Fibroblast of lung (primary cell): ENCODE measurements around the gene USP32. TPM values are rescaled to one million over a fixed set of nuclear protein-coding genes. Genes with fewer than 3 reads are reported as not detected.

ENCODE experiments used
- DNase-seq, 2 donors: peaks; one replicate each; pipeline versions ENCODE4 v3.0.0 to v3.0.0-alpha.2; 2010; ENCODE audit warnings: low read depth in 2 of 2
- H2AFZ ChIP-seq: 2 replicates; pipeline ENCODE4 v1.5.1; 2012; ENCODE audit warnings: low read length, control low read depth, inconsistent platforms
- H3K27ac ChIP-seq: 2 replicates; pipeline ENCODE4 v1.5.1; 2011; ENCODE audit warnings: low read length, control low read depth; ENCODE audit not compliant: insufficient read depth
- H3K27me3 ChIP-seq: 2 replicates; pipeline ENCODE4 v1.5.1; 2011; ENCODE audit warnings: mild to moderate bottlenecking, low read length; ENCODE audit not compliant: control insufficient read depth, insufficient read depth
- H3K36me3 ChIP-seq: 2 replicates; pipeline ENCODE4 v1.5.1; 2011; ENCODE audit warnings: low read length; ENCODE audit not compliant: control insufficient read depth, insufficient read depth
- H3K4me1 ChIP-seq: 2 replicates; pipeline ENCODE4 v1.5.1; 2011; ENCODE audit warnings: low read length; ENCODE audit not compliant: control insufficient read depth, insufficient read depth; ENCODE audit errors: extremely low read depth
- H3K4me2 ChIP-seq: 2 replicates; pipeline ENCODE4 v1.5.1; 2011; ENCODE audit warnings: low read length, control low read depth; ENCODE audit not compliant: insufficient read depth; ENCODE audit errors: extremely low read depth
- H3K4me3 ChIP-seq, 4 experiments: fragments of 200-600 bp in 1 of 4; sonication (generic) in 1 of 4; replicated peaks in 1 of 4; 2 replicates each; pipeline ENCODE4 v1.5.1; 2011 to 2016; ENCODE audit warnings: low read length in 4 of 4, low read depth in 3 of 4, mild to moderate bottlenecking in 3 of 4, control low read depth in 2 of 4, inconsistent platforms in 1 of 4, mixed read lengths in 1 of 4; ENCODE audit not compliant: insufficient read depth in 1 of 4; ENCODE audit errors: control extremely low read depth in 1 of 4
- H3K79me2 ChIP-seq: 2 replicates; pipeline ENCODE4 v1.5.1; 2012; ENCODE audit warnings: mild to moderate bottlenecking, low read length, inconsistent platforms; ENCODE audit not compliant: control insufficient read depth, insufficient read depth
- H3K9ac ChIP-seq: 2 replicates; pipeline ENCODE4 v1.5.1; 2011; ENCODE audit warnings: mild to moderate bottlenecking, low read length, control low read depth; ENCODE audit not compliant: insufficient read depth
- H3K9me3 ChIP-seq: 2 replicates; pipeline ENCODE4 v1.5.1; 2012; ENCODE audit warnings: low read depth, low read length; ENCODE audit not compliant: control insufficient read depth, insufficient read depth
- H4K20me1 ChIP-seq: 2 replicates; pipeline ENCODE4 v1.5.1; 2011; ENCODE audit warnings: low read length; ENCODE audit not compliant: control insufficient read depth, insufficient read depth; ENCODE audit errors: extremely low read depth
- CTCF ChIP-seq, 2 donors: IDR thresholded peaks in 1 of 2; conservative IDR thresholded peaks in 1 of 2; 1 replicate in 1 of 2; 2 replicates in 1 of 2; pipeline ENCODE4 v1.5.1; 2011 to 2012; ENCODE audit warnings: low read length in 2 of 2, control low read depth in 1 of 2, inconsistent platforms in 1 of 2, low read depth in 1 of 2, mild to moderate bottlenecking in 1 of 2
- EZH2 ChIP-seq: IDR thresholded peaks from 2 replicates; pipeline ENCODE4 v1.5.1; 2012; ENCODE audit warnings: low read length, control low read depth, mild to moderate bottlenecking; ENCODE audit errors: missing control alignments
- polyA plus RNA-seq, 2 donors: library from polyadenylated mRNA; depleted of rRNA in 1 of 2; stranded (reverse) in 1 of 2; unstranded in 1 of 2; fragments of >200 nt; gene quantifications; 2 replicates each; pipeline ENCODE4 v1.2.1, GENCODE V29; 2011 to 2012; ENCODE audit warnings: missing spikeins in 1 of 2
- total RNA-seq: library from RNA; depleted of rRNA; stranded (reverse); fragments of >200 nt; gene quantifications from 2 replicates; pipeline ENCODE4 v1.2.1, GENCODE V29; 2014

The USP32 gene
- total and polyA plus RNA-seq, 2 donors (not counting 1 experiment from before 2014, with no cell fraction given): 40.1 to 82.7 TPM

- TF ChIP-seq EZH2 (no peak), CTCF (conservative IDR thresholded peaks at IDR 0.05 in 1 of 2, IDR thresholded peaks at IDR 0.05 in 1 of 2; ENCODE audit: low read depth in 1 of 2, low read length in 2 of 2) (no peak)
- Histone ChIP-seq H3K79me2 (no peaks in the 10 kb centered on the region), H3K9ac (no peak overlapping the region), H3K4me1 (no peaks in the 10 kb centered on the region), H2AFZ (no peak overlapping the region), H3K4me2 (no peak overlapping the region), H4K20me1 (no peaks in the 10 kb centered on the region), H3K27ac (no peak overlapping the region), H3K9me3 (no peaks in the 10 kb centered on the region), H3K36me3 (no peaks in the 10 kb centered on the region), H3K27me3 (no peaks in the 10 kb centered on the region), H3K4me3 (no peak overlapping the region)
- DNase-seq: no peak
These were observed 18.1 kb upstream of the USP32 start for GRCh38 chr17:60410001-60410400.

- H2AFZ ChIP-seq: no peak overlapping the region
- no peaks in the 10 kb centered on the region for H3K4me1 ChIP-seq
- no peaks in the 10 kb centered on the region for H3K36me3 ChIP-seq
- H3K4me3 ChIP-seq: no peak overlapping the region
- DNase-seq: no peak
- no peaks in the 10 kb centered on the region for H4K20me1 ChIP-seq
- H3K4me2 ChIP-seq: no peak overlapping the region
- no peaks in the 10 kb centered on the region for H3K9me3 ChIP-seq
- no peak overlapping the region for H3K9ac ChIP-seq
- no peaks in the 10 kb centered on the region for H3K27me3 ChIP-seq
- no peak overlapping the region for H3K27ac ChIP-seq
- TF ChIP-seq EZH2 (no peak), CTCF (conservative IDR thresholded peaks at IDR 0.05 in 1 of 2, IDR thresholded peaks at IDR 0.05 in 1 of 2; ENCODE audit: low read depth in 1 of 2, low read length in 2 of 2) (no peak)
- H3K79me2 ChIP-seq: no peaks in the 10 kb centered on the region
These were observed 15.0 kb upstream of the USP32 start for GRCh38 chr17:60406887-60407286.

GRCh38 chr17:60403962-60404361 is 12.0 kb upstream of the USP32 start:
- Histone ChIP-seq H3K36me3 (no peaks in the 10 kb centered on the region), H3K9me3 (no peaks in the 10 kb centered on the region), H3K79me2 (no peaks in the 10 kb centered on the region), H2AFZ (no peak overlapping the region), H3K4me3 (no peak overlapping the region), H3K4me1 (no peaks in the 10 kb centered on the region), H3K4me2 (no peak overlapping the region), H3K9ac (no peak overlapping the region), H3K27ac (no peak overlapping the region), H4K20me1 (no peaks in the 10 kb centered on the region), H3K27me3 (no peaks in the 10 kb centered on the region)
- TF ChIP-seq EZH2 (no peak), CTCF (conservative IDR thresholded peaks at IDR 0.05 in 1 of 2, IDR thresholded peaks at IDR 0.05 in 1 of 2; ENCODE audit: low read depth in 1 of 2, low read length in 2 of 2) (no peak)
- no peak for DNase-seq
